ENCODE data around the gene CHRNA4. TPM values are rescaled to one million over a fixed set of nuclear protein-coding genes. Genes with fewer than 3 reads are reported as not detected.

CHRNA4 gene
- total and polyA plus RNA-seq, 10 of the 15 experiments (the other 5 are each of a cell fraction or from before 2014, with no cell fraction given) = 0.04 to 0.41 (median 0.06) TPM; not detected in 5

DNA sequence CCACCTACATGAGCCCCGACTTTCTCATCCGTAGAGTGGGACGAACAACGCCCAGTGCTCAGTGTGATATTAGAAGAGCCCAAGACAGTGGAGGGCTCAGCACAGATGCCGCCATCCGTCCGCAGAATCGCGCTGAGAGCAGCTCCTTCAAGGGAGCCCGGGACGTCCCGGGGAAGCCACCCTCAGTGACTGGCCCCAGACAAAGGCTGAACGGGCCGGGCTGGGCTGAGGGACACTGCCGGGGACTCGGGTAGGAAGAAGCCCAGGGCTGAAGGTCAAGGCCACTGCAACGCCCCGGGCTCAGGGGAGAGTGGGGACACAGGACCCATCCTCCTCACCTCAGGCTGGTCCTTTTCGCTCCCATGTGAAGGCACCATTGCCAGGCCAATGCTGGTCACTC, 12.8 kb upstream of the CHRNA4 start (continued):
- TF ChIP-seq TCF3 (IDR thresholded peaks at IDR 0.05; ENCODE audit: borderline replicate concordance, insufficient read depth, low read depth, low read length) = no peak

- intact Hi-C loops (cut with micrococcal nuclease; ENCODE audit: unreplicated experiment) = no loop called here
- H3K27me3 ChIP-seq (replicated peaks in 1 of 2; ENCODE audit: control insufficient read depth in 2 of 2, insufficient read depth in 2 of 2, low read length in 1 of 2) = no peaks in the 10 kb centered on the region; a peak in 1 of 4 replicates
- CTCF ChIA-PET = no interaction called here
- TF ChIP-seq IKZF2 (IDR thresholded peaks at IDR 0.05) = no peak
- no peak for TF ChIP-seq ZBTB4 (CRISPR knock-in tag; IDR thresholded peaks at IDR 0.05)
- TF ChIP-seq ZNF207 (IDR thresholded peaks at IDR 0.05; ENCODE audit: borderline replicate concordance) = no peak
- TF ChIP-seq ASH2L (IDR thresholded peaks at IDR 0.05; ENCODE audit: borderline replicate concordance, low read depth) = no peak
- TF ChIP-seq, protein P1, sequence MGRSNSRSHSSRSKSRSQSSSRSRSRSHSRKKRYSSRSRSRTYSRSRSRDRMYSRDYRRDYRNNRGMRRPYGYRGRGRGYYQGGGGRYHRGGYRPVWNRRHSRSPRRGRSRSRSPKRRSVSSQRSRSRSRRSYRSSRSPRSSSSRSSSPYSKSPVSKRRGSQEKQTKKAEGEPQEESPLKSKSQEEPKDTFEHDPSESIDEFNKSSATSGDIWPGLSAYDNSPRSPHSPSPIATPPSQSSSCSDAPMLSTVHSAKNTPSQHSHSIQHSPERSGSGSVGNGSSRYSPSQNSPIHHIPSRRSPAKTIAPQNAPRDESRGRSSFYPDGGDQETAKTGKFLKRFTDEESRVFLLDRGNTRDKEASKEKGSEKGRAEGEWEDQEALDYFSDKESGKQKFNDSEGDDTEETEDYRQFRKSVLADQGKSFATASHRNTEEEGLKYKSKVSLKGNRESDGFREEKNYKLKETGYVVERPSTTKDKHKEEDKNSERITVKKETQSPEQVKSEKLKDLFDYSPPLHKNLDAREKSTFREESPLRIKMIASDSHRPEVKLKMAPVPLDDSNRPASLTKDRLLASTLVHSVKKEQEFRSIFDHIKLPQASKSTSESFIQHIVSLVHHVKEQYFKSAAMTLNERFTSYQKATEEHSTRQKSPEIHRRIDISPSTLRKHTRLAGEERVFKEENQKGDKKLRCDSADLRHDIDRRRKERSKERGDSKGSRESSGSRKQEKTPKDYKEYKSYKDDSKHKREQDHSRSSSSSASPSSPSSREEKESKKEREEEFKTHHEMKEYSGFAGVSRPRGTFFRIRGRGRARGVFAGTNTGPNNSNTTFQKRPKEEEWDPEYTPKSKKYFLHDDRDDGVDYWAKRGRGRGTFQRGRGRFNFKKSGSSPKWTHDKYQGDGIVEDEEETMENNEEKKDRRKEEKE (IDR thresholded peaks at IDR 0.05) = no peak
- TF ChIP-seq, protein P2, sequence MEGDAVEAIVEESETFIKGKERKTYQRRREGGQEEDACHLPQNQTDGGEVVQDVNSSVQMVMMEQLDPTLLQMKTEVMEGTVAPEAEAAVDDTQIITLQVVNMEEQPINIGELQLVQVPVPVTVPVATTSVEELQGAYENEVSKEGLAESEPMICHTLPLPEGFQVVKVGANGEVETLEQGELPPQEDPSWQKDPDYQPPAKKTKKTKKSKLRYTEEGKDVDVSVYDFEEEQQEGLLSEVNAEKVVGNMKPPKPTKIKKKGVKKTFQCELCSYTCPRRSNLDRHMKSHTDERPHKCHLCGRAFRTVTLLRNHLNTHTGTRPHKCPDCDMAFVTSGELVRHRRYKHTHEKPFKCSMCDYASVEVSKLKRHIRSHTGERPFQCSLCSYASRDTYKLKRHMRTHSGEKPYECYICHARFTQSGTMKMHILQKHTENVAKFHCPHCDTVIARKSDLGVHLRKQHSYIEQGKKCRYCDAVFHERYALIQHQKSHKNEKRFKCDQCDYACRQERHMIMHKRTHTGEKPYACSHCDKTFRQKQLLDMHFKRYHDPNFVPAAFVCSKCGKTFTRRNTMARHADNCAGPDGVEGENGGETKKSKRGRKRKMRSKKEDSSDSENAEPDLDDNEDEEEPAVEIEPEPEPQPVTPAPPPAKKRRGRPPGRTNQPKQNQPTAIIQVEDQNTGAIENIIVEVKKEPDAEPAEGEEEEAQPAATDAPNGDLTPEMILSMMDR (IDR thresholded peaks at IDR 0.05 in 2 of 3, conservative IDR thresholded peaks at IDR 0.05 in 1 of 3; ENCODE audit: control insufficient read depth in 2 of 3, extremely low read depth in 1 of 3, insufficient read depth in 1 of 3, low read depth in 3 of 3, low read length in 3 of 3) = no peak
- TF ChIP-seq CBX3 (IDR thresholded peaks at IDR 0.05; ENCODE audit: borderline replicate concordance, low read depth) = no peak
- TF ChIP-seq, protein P3, sequence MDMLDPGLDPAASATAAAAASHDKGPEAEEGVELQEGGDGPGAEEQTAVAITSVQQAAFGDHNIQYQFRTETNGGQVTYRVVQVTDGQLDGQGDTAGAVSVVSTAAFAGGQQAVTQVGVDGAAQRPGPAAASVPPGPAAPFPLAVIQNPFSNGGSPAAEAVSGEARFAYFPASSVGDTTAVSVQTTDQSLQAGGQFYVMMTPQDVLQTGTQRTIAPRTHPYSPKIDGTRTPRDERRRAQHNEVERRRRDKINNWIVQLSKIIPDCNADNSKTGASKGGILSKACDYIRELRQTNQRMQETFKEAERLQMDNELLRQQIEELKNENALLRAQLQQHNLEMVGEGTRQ (IDR thresholded peaks at IDR 0.05; ENCODE audit: borderline replicate concordance, low read depth, low read length) = no peak
- no peak for TF ChIP-seq RAD51 (IDR thresholded peaks at IDR 0.05)
- no peak for TF ChIP-seq MEF2A (IDR thresholded peaks at IDR 0.05; ENCODE audit: insufficient read depth, low read depth, low read length)
- TF ChIP-seq NRF1 (conservative IDR thresholded peaks at IDR 0.05; ENCODE audit: low read depth, low read length) = no peak
These were observed 12.1 kb upstream of the CHRNA4 start for GRCh38 chr20:63372971-63373885.

More at GRCh38 chr20:63372971-63373885, 12.1 kb upstream of the CHRNA4 start:
- no TSS peak for BruUV-seq (replicated peaks)
- no peaks in the 10 kb centered on the region for H4K20me1 ChIP-seq (ENCODE audit: control insufficient read depth, insufficient read depth)
- ATAC-seq (no peak), FAIRE-seq (no peak), DNase-seq (ENCODE audit: low read depth, low spot score) (no peak)
- H3K9me3 ChIP-seq (replicated peaks; ENCODE audit: control insufficient read depth, insufficient read depth, low read length) = no peaks in the 10 kb centered on the region
- SMC1A ChIA-PET (ENCODE audit: uncharacterized antibody, unreplicated experiment) = no interaction called here
- in situ Hi-C loops (cut with MboI) = no loop called here
- H3K9ac ChIP-seq (ENCODE audit: control insufficient read depth, insufficient read depth, low read length) = no peak overlapping the region
- H3K4me3 ChIP-seq = no peak overlapping the region
- POLR2A ChIA-PET = no interaction called here
- H3K36me3 ChIP-seq (ENCODE audit: control insufficient read depth in 2 of 2, insufficient read depth in 2 of 2, low read length in 1 of 2) = no peaks in the 10 kb centered on the region
- no peaks in the 10 kb centered on the region for H3K4me1 ChIP-seq (ENCODE audit: control insufficient read depth, insufficient read depth, low read length)
- 31% methylated on average over 34 of the region's 34 CpGs for WGBS (ENCODE audit: insufficient coverage, insufficient replicate concordance, low lambda C conversion rate, missing lambda C conversion rate)
- H3K79me2 ChIP-seq (ENCODE audit: control insufficient read depth, insufficient read depth, low read length) = no peaks in the 10 kb centered on the region
- RAD21 ChIA-PET (ENCODE audit: unreplicated experiment) = no interaction called here
- H3K4me2 ChIP-seq (ENCODE audit: control insufficient read depth, insufficient read depth) = no peak overlapping the region
- H3K27ac ChIP-seq (ENCODE audit: control insufficient read depth, insufficient read depth) = no peak overlapping the region
- no peak overlapping the region for H2AFZ ChIP-seq (ENCODE audit: control insufficient read depth, low read depth, low read length)
